ENCODE results near the gene MRPS16. TPM values are rescaled to one million over a fixed set of nuclear protein-coding genes. Genes with fewer than 3 reads are reported as not detected.

Gene MRPS16
- total and polyA plus RNA-seq, 2 of the 13 experiments (the other 11 are each of a cell fraction or from before 2014, with no cell fraction given) = 70.1 to 135 TPM

- peaks cover 3% of the 10 kb centered on the region for H3K4me1 ChIP-seq (ENCODE audit: insufficient read depth, low read length)
- H3K9ac ChIP-seq (ENCODE audit: insufficient read depth, low read depth, low read length) = no peak overlapping the region
- 97% methylated on average over 5 of the region's 5 CpGs for WGBS (ENCODE audit: low lambda C conversion rate)
- no peak for ATAC-seq
- no peak overlapping the region for H3K27ac ChIP-seq (ENCODE audit: extremely low read length, insufficient read depth, low read length)
- CTCF ChIA-PET (ENCODE audit: low intra/inter-chr PET ratio, low total read pairs) = no interaction called here
- in situ Hi-C loops (cut with HindIII; ENCODE audit: extremely low pct_ligation_motif_present, low pct_unique_long_range_greater_than_20kb) = no loop called here
- FAIRE-seq = no peak
- H2AFZ ChIP-seq (ENCODE audit: low read length) = no peak overlapping the region
- no peak overlapping the region for H3K4me3 ChIP-seq (replicated peaks in 1 of 3; ENCODE audit: insufficient read depth in 1 of 3, low read depth in 2 of 3, low read length in 3 of 3)
- intact Hi-C loops (cut with micrococcal nuclease; ENCODE audit: unreplicated experiment) = no loop called here
- H3K4me2 ChIP-seq (ENCODE audit: low read depth, low read length) = no peak overlapping the region
- no peaks in the 10 kb centered on the region for H3K27me3 ChIP-seq (ENCODE audit: control insufficient read depth in 1 of 2, insufficient read depth in 2 of 2, low read length in 2 of 2)
- POLR2A ChIA-PET = interaction anchor here (4.1 kb wide), 1 partner anchor 8 kb away, joined by 18 read pairs; the partner anchor contains the start of gene DNAJC9
- TF ChIP-seq FOXO4 (CRISPR knock-in tag; conservative IDR thresholded peaks at IDR 0.05) (no peak), POLR2A (IDR thresholded peaks at IDR 0.05; ENCODE audit: insufficient read depth in 1 of 2, low read depth in 2 of 2, low read length in 2 of 2) (no peak), MIER2 (CRISPR knock-in tag; IDR thresholded peaks at IDR 0.05) (no peak), SSRP1 (CRISPR knock-in tag; IDR thresholded peaks at IDR 0.05) (no peak), NR2F2 (IDR thresholded peaks at IDR 0.05; ENCODE audit: borderline replicate concordance, low read depth) (no peak), ZNF496 (CRISPR knock-in tag; IDR thresholded peaks at IDR 0.05; ENCODE audit: insufficient replicate concordance) (no peak), KMT2A (CRISPR knock-in tag; IDR thresholded peaks at IDR 0.05) (no peak)
- TF ChIP-seq, protein P1, sequence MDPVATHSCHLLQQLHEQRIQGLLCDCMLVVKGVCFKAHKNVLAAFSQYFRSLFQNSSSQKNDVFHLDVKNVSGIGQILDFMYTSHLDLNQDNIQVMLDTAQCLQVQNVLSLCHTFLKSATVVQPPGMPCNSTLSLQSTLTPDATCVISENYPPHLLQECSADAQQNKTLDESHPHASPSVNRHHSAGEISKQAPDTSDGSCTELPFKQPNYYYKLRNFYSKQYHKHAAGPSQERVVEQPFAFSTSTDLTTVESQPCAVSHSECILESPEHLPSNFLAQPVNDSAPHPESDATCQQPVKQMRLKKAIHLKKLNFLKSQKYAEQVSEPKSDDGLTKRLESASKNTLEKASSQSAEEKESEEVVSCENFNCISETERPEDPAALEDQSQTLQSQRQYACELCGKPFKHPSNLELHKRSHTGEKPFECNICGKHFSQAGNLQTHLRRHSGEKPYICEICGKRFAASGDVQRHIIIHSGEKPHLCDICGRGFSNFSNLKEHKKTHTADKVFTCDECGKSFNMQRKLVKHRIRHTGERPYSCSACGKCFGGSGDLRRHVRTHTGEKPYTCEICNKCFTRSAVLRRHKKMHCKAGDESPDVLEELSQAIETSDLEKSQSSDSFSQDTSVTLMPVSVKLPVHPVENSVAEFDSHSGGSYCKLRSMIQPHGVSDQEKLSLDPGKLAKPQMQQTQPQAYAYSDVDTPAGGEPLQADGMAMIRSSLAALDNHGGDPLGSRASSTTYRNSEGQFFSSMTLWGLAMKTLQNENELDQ (CRISPR knock-in tag; IDR thresholded peaks at IDR 0.05; ENCODE audit: borderline replicate concordance) = no peak
- TF ChIP-seq, protein P2, sequence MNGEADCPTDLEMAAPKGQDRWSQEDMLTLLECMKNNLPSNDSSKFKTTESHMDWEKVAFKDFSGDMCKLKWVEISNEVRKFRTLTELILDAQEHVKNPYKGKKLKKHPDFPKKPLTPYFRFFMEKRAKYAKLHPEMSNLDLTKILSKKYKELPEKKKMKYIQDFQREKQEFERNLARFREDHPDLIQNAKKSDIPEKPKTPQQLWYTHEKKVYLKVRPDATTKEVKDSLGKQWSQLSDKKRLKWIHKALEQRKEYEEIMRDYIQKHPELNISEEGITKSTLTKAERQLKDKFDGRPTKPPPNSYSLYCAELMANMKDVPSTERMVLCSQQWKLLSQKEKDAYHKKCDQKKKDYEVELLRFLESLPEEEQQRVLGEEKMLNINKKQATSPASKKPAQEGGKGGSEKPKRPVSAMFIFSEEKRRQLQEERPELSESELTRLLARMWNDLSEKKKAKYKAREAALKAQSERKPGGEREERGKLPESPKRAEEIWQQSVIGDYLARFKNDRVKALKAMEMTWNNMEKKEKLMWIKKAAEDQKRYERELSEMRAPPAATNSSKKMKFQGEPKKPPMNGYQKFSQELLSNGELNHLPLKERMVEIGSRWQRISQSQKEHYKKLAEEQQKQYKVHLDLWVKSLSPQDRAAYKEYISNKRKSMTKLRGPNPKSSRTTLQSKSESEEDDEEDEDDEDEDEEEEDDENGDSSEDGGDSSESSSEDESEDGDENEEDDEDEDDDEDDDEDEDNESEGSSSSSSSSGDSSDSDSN (CRISPR knock-in tag; IDR thresholded peaks at IDR 0.05) = no peak
- TF ChIP-seq, protein P3, sequence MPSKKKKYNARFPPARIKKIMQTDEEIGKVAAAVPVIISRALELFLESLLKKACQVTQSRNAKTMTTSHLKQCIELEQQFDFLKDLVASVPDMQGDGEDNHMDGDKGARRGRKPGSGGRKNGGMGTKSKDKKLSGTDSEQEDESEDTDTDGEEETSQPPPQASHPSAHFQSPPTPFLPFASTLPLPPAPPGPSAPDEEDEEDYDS (CRISPR knock-in tag; IDR thresholded peaks at IDR 0.05) = no peak
- H4K20me1 ChIP-seq (ENCODE audit: insufficient read depth, low read length) = no peaks in the 10 kb centered on the region
- H3K9me3 ChIP-seq (ENCODE audit: low read length) = no peaks in the 10 kb centered on the region
- H3K36me3 ChIP-seq (replicated peaks in 1 of 2; ENCODE audit: control insufficient read depth in 1 of 2, insufficient read depth in 2 of 2, low read length in 2 of 2) = peaks cover 2 to 31% of the 10 kb centered on the region in 2 experiments
- BruUV-seq (replicated peaks) = no TSS peak
- H3K79me2 ChIP-seq (ENCODE audit: insufficient read depth, low read length) = peaks cover 2% of the 10 kb centered on the region
- no peak for DNase-seq (ENCODE audit: low spot score)
Observed at GRCh38 chr10:73238990-73239566, 13.4 kb downstream of the MRPS16 start.
